Measurements from ENCODE around the gene ABCB11. TPM values are rescaled to one million over a fixed set of nuclear protein-coding genes. Genes with fewer than 3 reads are reported as not detected.
"Not testable (repeated sequence)": the region's sequence is repeated elsewhere in the genome, so short reads cannot be mapped to it uniquely, and the experiment has no call there.

ABCB11 gene
- total RNA-seq, 1 experiment from 2014 or later: 0.66 TPM

GRCh38 chr2:169054575-169054974 is 23.5 kb upstream of the ABCB11 start:
- H3K27me3 ChIP-seq (ENCODE audit: control insufficient read depth, insufficient read depth, low read length); H3K36me3 ChIP-seq (replicated peaks; ENCODE audit: control insufficient read depth, insufficient read depth, low read length); H3K4me3 ChIP-seq (ENCODE audit: insufficient read depth, low read depth, low read length); DNase-seq: not testable (repeated sequence)

GRCh38 chr2:169050476-169051240 is 19.5 kb upstream of the ABCB11 start:
- Histone ChIP-seq H3K27me3 (ENCODE audit: control insufficient read depth, insufficient read depth, low read length) (no peaks in the 10 kb centered on the region), H3K36me3 (replicated peaks; ENCODE audit: control insufficient read depth, insufficient read depth, low read length) (no peaks in the 10 kb centered on the region), H3K4me3 (ENCODE audit: insufficient read depth, low read depth, low read length) (no peak overlapping the region)
- no peak for DNase-seq

- no peaks in the 10 kb centered on the region for H3K27me3 ChIP-seq (ENCODE audit: control insufficient read depth, insufficient read depth, low read length)
- no peaks in the 10 kb centered on the region for H3K36me3 ChIP-seq (replicated peaks; ENCODE audit: control insufficient read depth, insufficient read depth, low read length)
- H3K4me3 ChIP-seq (ENCODE audit: insufficient read depth, low read depth, low read length): no peak overlapping the region
- no peak for DNase-seq
Observed at GRCh38 chr2:169049142-169049541, 18.0 kb upstream of the ABCB11 start.

- no peak for DNase-seq
- H3K4me3 ChIP-seq (ENCODE audit: insufficient read depth, low read depth, low read length): no peak overlapping the region
Observed at GRCh38 chr2:169047256-169048250, 16.4 kb upstream of the ABCB11 start.

GRCh38 chr2:169046440-169047151 is 15.5 kb upstream of the ABCB11 start:
- no peak for DNase-seq
- H3K27me3 ChIP-seq (ENCODE audit: control insufficient read depth, insufficient read depth, low read length): no peaks in the 10 kb centered on the region
- no peaks in the 10 kb centered on the region for H3K36me3 ChIP-seq (replicated peaks; ENCODE audit: control insufficient read depth, insufficient read depth, low read length)
- H3K4me3 ChIP-seq (ENCODE audit: insufficient read depth, low read depth, low read length): no peak overlapping the region

More at GRCh38 chr2:169047256-169048250, 16.4 kb upstream of the ABCB11 start:
- Histone ChIP-seq H3K36me3 (replicated peaks; ENCODE audit: control insufficient read depth, insufficient read depth, low read length) (no peaks in the 10 kb centered on the region), H3K27me3 (ENCODE audit: control insufficient read depth, insufficient read depth, low read length) (no peaks in the 10 kb centered on the region)

- H3K4me3 ChIP-seq (ENCODE audit: insufficient read depth, low read depth, low read length): no peak overlapping the region
Observed at GRCh38 chr2:169042856-169043255, 11.7 kb upstream of the ABCB11 start.

GRCh38 chr2:169041594-169041993 is 10.5 kb upstream of the ABCB11 start:
- DNase-seq: no peak
- Histone ChIP-seq H3K27me3 (ENCODE audit: control insufficient read depth, insufficient read depth, low read length) (no peaks in the 10 kb centered on the region), H3K4me3 (ENCODE audit: insufficient read depth, low read depth, low read length) (no peak overlapping the region), H3K36me3 (replicated peaks; ENCODE audit: control insufficient read depth, insufficient read depth, low read length) (no peaks in the 10 kb centered on the region)

More at GRCh38 chr2:169042856-169043255, 11.7 kb upstream of the ABCB11 start:
- Histone ChIP-seq H3K36me3 (replicated peaks; ENCODE audit: control insufficient read depth, insufficient read depth, low read length) (no peaks in the 10 kb centered on the region), H3K27me3 (ENCODE audit: control insufficient read depth, insufficient read depth, low read length) (no peaks in the 10 kb centered on the region)
- DNase-seq: no peak

GRCh38 chr2:169039702-169040101 is 8.6 kb upstream of the ABCB11 start:
- H3K4me3 ChIP-seq (ENCODE audit: insufficient read depth, low read depth, low read length): no peak overlapping the region
- no peaks in the 10 kb centered on the region for H3K27me3 ChIP-seq (ENCODE audit: control insufficient read depth, insufficient read depth, low read length)
- H3K36me3 ChIP-seq (replicated peaks; ENCODE audit: control insufficient read depth, insufficient read depth, low read length): no peaks in the 10 kb centered on the region
- DNase-seq: no peak

GRCh38 chr2:169038338-169038757 is 7.2 kb upstream of the ABCB11 start:
- Histone ChIP-seq H3K4me3 (ENCODE audit: insufficient read depth, low read depth, low read length) (no peak overlapping the region), H3K36me3 (replicated peaks; ENCODE audit: control insufficient read depth, insufficient read depth, low read length) (no peaks in the 10 kb centered on the region), H3K27me3 (ENCODE audit: control insufficient read depth, insufficient read depth, low read length) (no peaks in the 10 kb centered on the region)
- DNase-seq: no peak

GRCh38 chr2:169036736-169037440 is 5.8 kb upstream of the ABCB11 start:
- Histone ChIP-seq H3K4me3 (ENCODE audit: insufficient read depth, low read depth, low read length) (no peak overlapping the region), H3K36me3 (replicated peaks; ENCODE audit: control insufficient read depth, insufficient read depth, low read length) (no peaks in the 10 kb centered on the region), H3K27me3 (ENCODE audit: control insufficient read depth, insufficient read depth, low read length) (no peaks in the 10 kb centered on the region)
- DNase-seq: no peak

- Histone ChIP-seq H3K36me3 (replicated peaks; ENCODE audit: control insufficient read depth, insufficient read depth, low read length) (no peaks in the 10 kb centered on the region), H3K27me3 (ENCODE audit: control insufficient read depth, insufficient read depth, low read length) (no peaks in the 10 kb centered on the region), H3K4me3 (ENCODE audit: insufficient read depth, low read depth, low read length) (no peak overlapping the region)
- DNase-seq: no peak
Observed at GRCh38 chr2:169035887-169036286, 4.8 kb upstream of the ABCB11 start.

GRCh38 chr2:169034984-169035544 is 3.9 kb upstream of the ABCB11 start:
- no peaks in the 10 kb centered on the region for H3K36me3 ChIP-seq (replicated peaks; ENCODE audit: control insufficient read depth, insufficient read depth, low read length)

GRCh38 chr2:169034256-169034655 is 3.1 kb upstream of the ABCB11 start:
- Histone ChIP-seq H3K27me3 (ENCODE audit: control insufficient read depth, insufficient read depth, low read length) (no peaks in the 10 kb centered on the region), H3K36me3 (replicated peaks; ENCODE audit: control insufficient read depth, insufficient read depth, low read length) (no peaks in the 10 kb centered on the region), H3K4me3 (ENCODE audit: insufficient read depth, low read depth, low read length) (no peak overlapping the region)
- DNase-seq: no peak

More at GRCh38 chr2:169034984-169035544, 3.9 kb upstream of the ABCB11 start:
- no peak for DNase-seq
- Histone ChIP-seq H3K4me3 (ENCODE audit: insufficient read depth, low read depth, low read length) (no peak overlapping the region), H3K27me3 (ENCODE audit: control insufficient read depth, insufficient read depth, low read length) (no peaks in the 10 kb centered on the region)

Data from H7 (cell line).